Left lung (tissue), 10 donors: Measurements from ENCODE around the gene BOD1. TPM values are rescaled to one million over a fixed set of nuclear protein-coding genes. Genes with fewer than 3 reads are reported as not detected.

Experiments used
- ATAC-seq: fragments of 200-7000 bp; cut with Tn5 transposase; one replicate; pipeline ENCODE4 v1.9.1; 2020; ENCODE audit warnings: moderate library complexity
- DNase-seq, 4 donors: peaks; one replicate each; pipeline ENCODE4 v3.0.0-alpha.2; 2013 to 2020
- H3K27ac ChIP-seq, 2 donors: fragments of 200-600 bp; sonication (generic) in 1 of 2; one replicate each; pipeline versions ENCODE4 v1.5.0 to v1.8.0; 2020 to 2021
- H3K27me3 ChIP-seq, 2 donors: fragments of 200-600 bp; sonication (generic) in 1 of 2; one replicate each; pipeline versions ENCODE4 v1.5.0 to v1.8.0; 2020 to 2021
- H3K36me3 ChIP-seq, 2 donors: fragments of 200-600 bp; sonication (generic) in 1 of 2; one replicate each; pipeline versions ENCODE4 v1.5.0 to v1.8.0; 2020 to 2021
- H3K4me1 ChIP-seq, 2 donors: fragments of 200-600 bp; one replicate each; pipeline ENCODE4 v1.8.0; 2021
- H3K4me3 ChIP-seq, 2 donors: fragments of 200-600 bp; sonication (generic) in 1 of 2; one replicate each; pipeline versions ENCODE4 v1.5.0 to v1.8.0; 2020 to 2021; ENCODE audit warnings: mild to moderate bottlenecking in 1 of 2
- H3K9me3 ChIP-seq, 2 donors: fragments of 200-600 bp; sonication (generic) in 1 of 2; one replicate each; pipeline versions ENCODE4 v1.5.0 to v1.8.0; 2020 to 2021
- CTCF ChIP-seq, 2 donors: fragments of 200-600 bp; sonication (generic) in 1 of 2; IDR thresholded peaks; one replicate each; pipeline versions ENCODE4 v1.5.0 to v1.8.0; 2021; ENCODE audit warnings: antibody characterized with exemption in 2 of 2
- intact Hi-C, 2 donors: fragments of 100-400 bp; cut with DNase I; formaldehyde crosslinking; loops; one replicate each; pipeline versions ENCODE4 v1.11.2 to v1.14.2; 2022
- polyA plus RNA-seq, 6 donors: library from polyadenylated mRNA; unstranded; fragments of 120-200 nt; gene quantifications; one replicate each; pipeline ENCODE4 v1.2.1, GENCODE V29; 2013; ENCODE audit not compliant: insufficient read length in 6 of 6
- total RNA-seq, 2 donors: library from RNA; stranded (reverse); fragmentation: NEBNext Ultra II Directional; extraction: Animal tissue kit (Norgen Biotek cat#: 25700); gene quantifications; one replicate each; pipeline ENCODE4 v1.2.1, GENCODE V29; 2021
- donor health status: DM: no; HTN: yes; CAD: no.
- donor health status: DM: no; HTN: no; CAD: no.

Gene BOD1
- total and polyA plus RNA-seq, 8 donors, result 37.4 to 156 (median 124) TPM

DNA sequence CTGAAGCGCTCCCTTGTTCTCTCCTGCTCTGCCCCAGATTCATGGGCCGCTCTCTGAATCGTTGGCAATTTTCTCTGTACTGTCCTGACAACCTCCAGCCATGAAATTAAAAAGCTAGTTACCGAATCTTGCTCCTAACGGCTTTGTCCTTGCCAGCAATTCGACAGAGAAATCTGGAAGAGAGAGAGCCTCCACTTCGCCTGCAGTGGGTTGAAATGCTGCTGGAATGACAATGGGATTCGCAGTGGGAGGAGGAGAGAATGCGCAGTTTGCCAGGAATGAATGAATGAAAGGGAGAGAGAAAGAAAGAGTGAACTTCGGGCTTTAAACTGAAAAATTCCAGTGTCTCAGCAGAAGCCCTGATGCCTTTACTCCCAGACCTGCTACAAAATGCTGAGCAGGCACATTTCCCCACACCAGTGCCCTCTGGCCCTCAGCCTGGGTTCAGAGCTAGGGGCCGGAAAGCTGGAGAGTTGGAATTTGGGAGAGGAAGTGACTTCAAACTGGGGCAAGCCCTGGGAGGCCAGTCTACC is 11.5 kb upstream of the BOD1 start:
- Histone ChIP-seq H3K36me3 (no peaks in the 10 kb centered on the region), H3K27me3 (no peaks in the 10 kb centered on the region), H3K4me3 (no peak overlapping the region), H3K9me3 (no peaks in the 10 kb centered on the region), H3K4me1 (no peaks in the 10 kb centered on the region), H3K27ac (no peak overlapping the region)
- ATAC-seq, result no peak
- no peak for DNase-seq
- no peak for TF ChIP-seq CTCF (IDR thresholded peaks at IDR 0.05)
- intact Hi-C loops, result loop anchor here in 1 of 2 donors (5.0 kb wide), 1 partner anchor 684 kb away; no protein-coding TSS in a partner anchor

DNA sequence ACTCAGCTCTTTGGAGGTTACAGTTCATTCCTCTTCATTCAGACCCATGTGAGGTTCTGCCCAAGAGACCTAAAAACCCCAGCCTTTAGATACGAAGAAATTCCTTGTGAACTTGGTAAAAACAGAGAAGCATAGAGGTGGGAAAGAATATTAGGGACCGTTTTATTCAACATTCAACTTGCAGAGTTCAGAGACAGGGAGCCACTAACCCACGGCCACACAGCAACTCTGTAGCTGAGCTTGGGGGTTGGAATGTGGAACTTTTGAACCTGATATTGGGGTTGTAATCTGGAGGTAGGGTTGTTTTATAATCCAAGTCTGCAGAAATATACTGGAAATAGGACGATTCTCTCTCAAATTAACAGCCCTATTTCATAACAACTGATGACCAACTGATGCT is 10.8 kb upstream of the BOD1 start:
- Histone ChIP-seq H3K27me3 (no peaks in the 10 kb centered on the region), H3K4me1 (no peaks in the 10 kb centered on the region), H3K4me3 (no peak overlapping the region), H3K27ac (no peak overlapping the region), H3K9me3 (no peaks in the 10 kb centered on the region), H3K36me3 (no peaks in the 10 kb centered on the region)
- no peak for DNase-seq
- no peak for ATAC-seq
- intact Hi-C loops, result loop anchor here in 1 of 2 donors (5.0 kb wide), 1 partner anchor 685 kb away; no protein-coding TSS in a partner anchor
- TF ChIP-seq CTCF (IDR thresholded peaks at IDR 0.05), result no peak

DNA sequence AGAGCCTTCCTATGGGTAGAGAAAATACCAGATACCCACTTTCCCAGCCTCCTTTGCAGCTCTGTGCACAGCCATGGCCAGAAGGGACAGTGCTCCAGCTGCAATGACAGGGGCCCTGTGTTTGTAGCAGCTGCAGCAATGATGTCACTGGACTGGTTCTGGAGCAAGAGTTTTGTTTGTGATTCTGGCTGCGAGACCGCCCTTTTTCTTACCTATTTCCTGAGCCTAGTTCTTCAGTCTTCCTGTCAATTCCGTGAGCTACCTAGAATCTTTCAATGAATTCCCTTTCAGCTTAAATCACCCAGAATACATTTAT is 10.0 kb upstream of the BOD1 start:
- DNase-seq (no peak), ATAC-seq (no peak)
- H3K4me1 ChIP-seq, result no peaks in the 10 kb centered on the region
- no peak overlapping the region for H3K4me3 ChIP-seq
- H3K36me3 ChIP-seq, result no peaks in the 10 kb centered on the region
- H3K9me3 ChIP-seq, result no peaks in the 10 kb centered on the region
- intact Hi-C loops, result loop anchor here in 1 of 2 donors (5.0 kb wide), 1 partner anchor 686 kb away; no protein-coding TSS in a partner anchor
- TF ChIP-seq CTCF (IDR thresholded peaks at IDR 0.05), result no peak
- H3K27ac ChIP-seq, result no peak overlapping the region
- no peaks in the 10 kb centered on the region for H3K27me3 ChIP-seq

GRCh38 chr5:173625673-173626504 is 9.4 kb upstream of the BOD1 start:
- ATAC-seq, result peak; percentile 26
- no peaks in the 10 kb centered on the region for H3K27me3 ChIP-seq
- H3K27ac ChIP-seq, result no peak overlapping the region
- no peak overlapping the region for H3K4me3 ChIP-seq
- intact Hi-C loops, result loop anchor here in 1 of 2 donors (5.0 kb wide), 1 partner anchor 686 kb away; no protein-coding TSS in a partner anchor
- no peaks in the 10 kb centered on the region for H3K36me3 ChIP-seq
- no peak for DNase-seq
- no peaks in the 10 kb centered on the region for H3K4me1 ChIP-seq
- no peaks in the 10 kb centered on the region for H3K9me3 ChIP-seq
- no peak for TF ChIP-seq CTCF (IDR thresholded peaks at IDR 0.05)

GRCh38 chr5:173625261-173625660 is 8.8 kb upstream of the BOD1 start:
- H3K4me3 ChIP-seq, result no peak overlapping the region
- H3K4me1 ChIP-seq, result no peaks in the 10 kb centered on the region
- no peaks in the 10 kb centered on the region for H3K27me3 ChIP-seq
- no peaks in the 10 kb centered on the region for H3K36me3 ChIP-seq
- intact Hi-C loops, result loop anchor here in 1 of 2 donors (5.0 kb wide), 1 partner anchor 687 kb away; no protein-coding TSS in a partner anchor
- H3K9me3 ChIP-seq, result no peaks in the 10 kb centered on the region
- ATAC-seq (no peak), DNase-seq (no peak)
- no peak overlapping the region for H3K27ac ChIP-seq
- no peak for TF ChIP-seq CTCF (IDR thresholded peaks at IDR 0.05)
